Activated naive CD4-positive, alpha-beta T cell treated with anti-CD3 and anti-CD28 coated beads, Interleukin-2, amount 50 U/mL, for 72 hours (primary cell): ENCODE data around the gene RPS3. TPM values are rescaled to one million over a fixed set of nuclear protein-coding genes. Genes with fewer than 3 reads are reported as not detected.

Experiments
- ATAC-seq, 2 donors: fragments of 150-1000 bp; cut with Tn5 transposase; 2 replicates each; pipeline ENCODE4 v1.10.0; 2021; ENCODE audit warnings: mild to moderate bottlenecking in 2 of 2, moderate library complexity in 2 of 2
- DNase-seq, 2 donors: peaks; one replicate each; pipeline ENCODE4 v3.0.0; 2021 to 2022; ENCODE audit warnings: low spot score in 2 of 2
- H3K27ac Mint-ChIP-seq, 2 donors: one replicate each; pipeline ENCODE4 v1.8.0; 2022; ENCODE audit warnings: mild to moderate bottlenecking in 2 of 2, mixed read lengths in 2 of 2
- H3K36me3 Mint-ChIP-seq, 2 donors: one replicate each; pipeline ENCODE4 v1.8.0; 2022; ENCODE audit warnings: mixed read lengths in 2 of 2
- H3K9me3 Mint-ChIP-seq, 2 donors: one replicate each; pipeline ENCODE4 v1.8.0; 2022; ENCODE audit warnings: mixed read lengths in 2 of 2
- total RNA-seq, 2 donors: library from RNA; stranded (reverse); gene quantifications; one replicate each; pipeline ENCODE4 v1.2.3, GENCODE V29; 2022

The RPS3 gene
- total RNA-seq, 2 donors from 2014 or later = 4,688 to 5,066 TPM

GRCh38 chr11:75425422-75425821 is 26.1 kb downstream of the RPS3 start:
- Mint-ChIP-seq H3K9me3 (peaks cover 4 to 9% of the 10 kb centered on the region in 2 donors), H3K27ac (no peak overlapping the region)

GRCh38 chr11:75426720-75427086 is 27.4 kb downstream of the RPS3 start:
- Mint-ChIP-seq H3K27ac (no peak overlapping the region), H3K36me3 (peaks cover 10 to 11% of the 10 kb centered on the region in 2 donors), H3K9me3 (peaks cover 4 to 9% of the 10 kb centered on the region in 2 donors)
- DNase-seq (no peak), ATAC-seq (no peak)

More at GRCh38 chr11:75425422-75425821, 26.1 kb downstream of the RPS3 start:
- ATAC-seq = no peak
- peaks cover 10 to 11% of the 10 kb centered on the region in 2 donors for H3K36me3 Mint-ChIP-seq
- DNase-seq = no peak

- no peak for DNase-seq
- H3K36me3 Mint-ChIP-seq = peaks cover 10 to 11% of the 10 kb centered on the region in 2 donors
- H3K9me3 Mint-ChIP-seq = peaks cover 4 to 9% of the 10 kb centered on the region in 2 donors
- no peak overlapping the region for H3K27ac Mint-ChIP-seq
- ATAC-seq = no peak
These were observed 27.9 kb downstream of the RPS3 start for GRCh38 chr11:75427181-75427580.

GRCh38 chr11:75428281-75428724 is 29.0 kb downstream of the RPS3 start:
- DNase-seq = peak in 1 of 2 donors; percentile 68
- H3K27ac Mint-ChIP-seq = no peak overlapping the region
- peaks cover 4 to 9% of the 10 kb centered on the region in 2 donors for H3K9me3 Mint-ChIP-seq
- peak; percentile 72 to 84 for ATAC-seq
- H3K36me3 Mint-ChIP-seq = peaks cover 10 to 11% of the 10 kb centered on the region in 2 donors

GRCh38 chr11:75428989-75429640 is 29.8 kb downstream of the RPS3 start:
- Mint-ChIP-seq H3K36me3 (peaks cover 10 to 11% of the 10 kb centered on the region in 2 donors), H3K27ac (peak overlapping the region in 1 of 2 donors; percentile 84)

GRCh38 chr11:75429641-75429901 is 30.3 kb downstream of the RPS3 start:
- ATAC-seq = no peak
- Mint-ChIP-seq H3K36me3 (peaks cover 10 to 11% of the 10 kb centered on the region in 2 donors), H3K27ac (peak overlapping the region in 1 of 2 donors; percentile 84), H3K9me3 (peaks cover 4 to 9% of the 10 kb centered on the region in 2 donors)
- no peak for DNase-seq

More at GRCh38 chr11:75428989-75429640, 29.8 kb downstream of the RPS3 start:
- no peak for ATAC-seq
- no peak for DNase-seq
- H3K9me3 Mint-ChIP-seq = peaks cover 4 to 9% of the 10 kb centered on the region in 2 donors

- ATAC-seq = peak; percentile 30 to 76
- peak in 1 of 2 donors; percentile 66 for DNase-seq
- peaks cover 4 to 9% of the 10 kb centered on the region in 2 donors for H3K9me3 Mint-ChIP-seq
- no peak overlapping the region for H3K27ac Mint-ChIP-seq
- H3K36me3 Mint-ChIP-seq = peaks cover 10 to 11% of the 10 kb centered on the region in 2 donors
These were observed 30.8 kb downstream of the RPS3 start for GRCh38 chr11:75429902-75430713.

- no peak overlapping the region for H3K27ac Mint-ChIP-seq
- ATAC-seq = peak in 1 of 2 donors; percentile 1
- no peak for DNase-seq
- H3K9me3 Mint-ChIP-seq = peaks cover 4 to 9% of the 10 kb centered on the region in 2 donors
- peaks cover 10 to 11% of the 10 kb centered on the region in 2 donors for H3K36me3 Mint-ChIP-seq
These were observed 31.6 kb downstream of the RPS3 start for GRCh38 chr11:75430714-75431532.

- peaks cover 4 to 9% of the 10 kb centered on the region in 2 donors for H3K9me3 Mint-ChIP-seq
- no peak overlapping the region for H3K27ac Mint-ChIP-seq
- DNase-seq = no peak
These were observed 32.5 kb downstream of the RPS3 start for GRCh38 chr11:75431533-75432525.

GRCh38 chr11:75432911-75433321 is 33.6 kb downstream of the RPS3 start, which contains the start of gene KLHL35:
TSS of gene KLHL35 (minus strand) at chr11:75433203. CDS start at chr11:75430629, 2,574 bp downstream.
- DNase-seq (no peak), ATAC-seq (no peak)
- Mint-ChIP-seq H3K36me3 (peaks cover 10 to 11% of the 10 kb centered on the region in 2 donors), H3K27ac (no peak within 1 kb of the TSS), H3K9me3 (peaks cover 4 to 9% of the 10 kb centered on the region in 2 donors)

More at GRCh38 chr11:75431533-75432525, 32.5 kb downstream of the RPS3 start:
- ATAC-seq = no peak
- H3K36me3 Mint-ChIP-seq = peaks cover 10 to 11% of the 10 kb centered on the region in 2 donors

GRCh38 chr11:75433443-75433842 is 34.1 kb downstream of the RPS3 start:
- Mint-ChIP-seq H3K9me3 (peaks cover 4 to 9% of the 10 kb centered on the region in 2 donors), H3K36me3 (peaks cover 10 to 11% of the 10 kb centered on the region in 2 donors), H3K27ac (no peak overlapping the region)
- DNase-seq = no peak
- no peak for ATAC-seq

- DNase-seq = no peak
- ATAC-seq = no peak
- Mint-ChIP-seq H3K9me3 (peaks cover 4 to 5% of the 10 kb centered on the region in 2 donors), H3K27ac (no peak overlapping the region), H3K36me3 (peaks cover 6% of the 10 kb centered on the region in 2 donors)
These were observed 34.7 kb downstream of the RPS3 start for GRCh38 chr11:75434051-75434450.

GRCh38 chr11:75434886-75435570 is 35.7 kb downstream of the RPS3 start:
- no peaks in the 10 kb centered on the region for H3K9me3 Mint-ChIP-seq
- ATAC-seq (no peak), DNase-seq (no peak)
- peak overlapping the region in 1 of 2 donors; percentile 29 for H3K27ac Mint-ChIP-seq
- H3K36me3 Mint-ChIP-seq = no peaks in the 10 kb centered on the region

GRCh38 chr11:75435571-75435925 is 36.2 kb downstream of the RPS3 start:
- H3K36me3 Mint-ChIP-seq = no peaks in the 10 kb centered on the region
- DNase-seq (no peak), ATAC-seq (no peak)
- H3K9me3 Mint-ChIP-seq = no peaks in the 10 kb centered on the region
- H3K27ac Mint-ChIP-seq = no peak overlapping the region

- ATAC-seq (no peak), DNase-seq (no peak)
- Mint-ChIP-seq H3K27ac (no peak overlapping the region), H3K36me3 (no peaks in the 10 kb centered on the region), H3K9me3 (no peaks in the 10 kb centered on the region)
These were observed 37.5 kb downstream of the RPS3 start for GRCh38 chr11:75436806-75437205.
